Thyroid gland (tissue), 4 donors: Measurements from ENCODE around the gene WNK2. TPM values are rescaled to one million over a fixed set of nuclear protein-coding genes. Genes with fewer than 3 reads are reported as not detected.
"Not testable (repeated sequence)": the region's sequence is repeated elsewhere in the genome, so short reads cannot be mapped to it uniquely, and the experiment has no call there.

Source experiments
- DNase-seq, 2 donors: peaks; one replicate each; pipeline ENCODE4 v3.0.0-alpha.2; 2019
- H3K27ac ChIP-seq, 3 donors: fragments of 200-600 bp; sonication (generic); 1 replicate in 2 of 3; 2 replicates in 1 of 3; pipeline ENCODE4 v1.5.1; 2016 to 2019; ENCODE audit warnings: mild to moderate bottlenecking in 1 of 3, moderate library complexity in 1 of 3
- H3K27me3 ChIP-seq: fragments of 200-600 bp; sonication (generic); one replicate; pipeline ENCODE4 v1.5.1; 2019
- H3K36me3 ChIP-seq, 2 donors: fragments of 200-600 bp; sonication (generic); one replicate each; pipeline ENCODE4 v1.5.1; 2016 to 2019
- H3K4me1 ChIP-seq, 2 donors: fragments of 200-600 bp; sonication (generic); one replicate each; pipeline ENCODE4 v1.5.1; 2017 to 2019
- H3K4me3 ChIP-seq, 3 donors: fragments of 200-600 bp; sonication (generic); replicated peaks in 1 of 3; 1 replicate in 2 of 3; 2 replicates in 1 of 3; pipeline ENCODE4 v1.5.1; 2016; ENCODE audit warnings: mild to moderate bottlenecking in 1 of 3
- H3K9me3 ChIP-seq: fragments of 200-600 bp; sonication (generic); one replicate; pipeline ENCODE4 v1.5.1; 2017
- CTCF ChIP-seq, 6 experiments: fragments of 200-600 bp in 3 of 6; fragments of 450-650 bp in 3 of 6; sonication (generic) in 3 of 6; IDR thresholded peaks; one replicate each; pipeline ENCODE4 v1.5.1; 2016 to 2019; ENCODE audit warnings: antibody characterized with exemption in 6 of 6, mild to moderate bottlenecking in 2 of 6, inconsistent platforms in 1 of 6, moderate library complexity in 1 of 6
- POLR2A ChIP-seq, 2 donors: fragments of 450-650 bp; IDR thresholded peaks; one replicate each; pipeline ENCODE4 v1.6.1; 2017; ENCODE audit warnings: antibody characterized with exemption in 2 of 2, mild to moderate bottlenecking in 2 of 2, moderate library complexity in 1 of 2
- WGBS, 2 donors: methylation state at CpG; one replicate each; pipeline ENCODE4 v1.1.5; 2017; 5-methylcytosine and 5-hydroxymethylcytosine counted together
- intact Hi-C: fragments of 100-400 bp; cut with DNase I; formaldehyde crosslinking; loops from one replicate; pipeline ENCODE4 v1.15.1; 2023
- total RNA-seq, 4 donors: library from RNA; depleted of rRNA; stranded (reverse); fragments of >200 nt; gene quantifications; one replicate each; pipeline ENCODE4 v1.2.3, GENCODE V29; 2016

WNK2 gene
- total RNA-seq, 4 donors from 2014 or later: 0.94 to 8.5 (median 8.1) TPM

GRCh38 chr9:93365427-93366118, 181.6 kb downstream of the WNK2 start:
- Histone ChIP-seq H3K36me3 (no peaks in the 10 kb centered on the region), H3K4me1 (no peaks in the 10 kb centered on the region), H3K27ac (no peak overlapping the region), H3K9me3 (no peaks in the 10 kb centered on the region), H3K4me3 (no peak overlapping the region), H3K27me3 (no peaks in the 10 kb centered on the region)
- no peak for TF ChIP-seq CTCF (IDR thresholded peaks at IDR 0.05)
- no peak for TF ChIP-seq POLR2A (IDR thresholded peaks at IDR 0.05)
- 82 to 83% methylated on average over 11 to 12 of the region's 12 CpGs for WGBS, 2 donors
- intact Hi-C loops: no loop called here
- no peak for DNase-seq

DNA sequence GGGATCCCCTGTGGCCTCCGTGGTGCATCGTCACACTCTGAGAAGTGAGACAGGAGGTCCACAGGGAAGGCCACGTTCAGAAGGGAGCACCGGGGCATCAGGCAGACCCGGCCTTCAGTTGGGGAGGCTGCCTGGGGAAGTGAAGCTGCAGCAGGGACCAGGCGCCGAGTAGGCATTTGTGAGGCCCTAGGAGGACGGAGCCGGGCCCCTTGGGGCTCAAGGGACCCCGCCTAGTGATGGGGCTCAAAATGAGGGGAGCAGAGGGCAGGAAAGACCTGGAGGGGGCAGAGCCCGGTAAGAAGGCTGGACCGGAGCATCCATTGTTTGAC, 182.1 kb downstream of the WNK2 start:
- Histone ChIP-seq H3K36me3 (no peaks in the 10 kb centered on the region), H3K9me3 (no peaks in the 10 kb centered on the region), H3K4me1 (no peaks in the 10 kb centered on the region), H3K27ac (no peak overlapping the region), H3K27me3 (no peaks in the 10 kb centered on the region), H3K4me3 (no peak overlapping the region)
- TF ChIP-seq POLR2A (IDR thresholded peaks at IDR 0.05) (no peak), CTCF (IDR thresholded peaks at IDR 0.05) (no peak)
- 83 to 87% methylated on average over 11 to 12 of the region's 12 CpGs for WGBS, 2 donors
- intact Hi-C loops: no loop called here
- no peak for DNase-seq

DNA sequence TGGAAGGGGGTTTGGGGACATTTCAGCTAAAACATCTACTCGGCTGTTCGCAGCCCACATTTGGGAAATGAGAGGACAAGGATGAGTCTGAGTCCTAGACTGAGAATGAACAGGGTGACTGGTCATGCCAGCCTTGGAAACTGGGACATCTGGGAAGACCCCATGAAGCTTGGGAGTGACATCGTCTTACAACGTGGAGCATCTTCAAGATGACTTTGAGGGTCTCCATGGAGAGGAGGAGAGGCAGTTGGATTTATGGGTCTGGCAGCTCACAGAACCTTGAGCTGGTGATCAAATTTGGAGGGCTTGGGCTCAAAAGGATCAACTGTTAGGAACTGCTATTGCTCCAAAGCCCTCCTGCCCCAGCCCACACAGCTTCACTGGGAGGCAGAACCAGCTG, 182.5 kb downstream of the WNK2 start:
- H3K4me1 ChIP-seq, H3K4me3 ChIP-seq, H3K27ac ChIP-seq, intact Hi-C loops, H3K36me3 ChIP-seq, H3K27me3 ChIP-seq, DNase-seq, H3K9me3 ChIP-seq: not testable (repeated sequence)
- 96 to 99% methylated on average over 4 of the region's 4 CpGs for WGBS, 2 donors

DNA sequence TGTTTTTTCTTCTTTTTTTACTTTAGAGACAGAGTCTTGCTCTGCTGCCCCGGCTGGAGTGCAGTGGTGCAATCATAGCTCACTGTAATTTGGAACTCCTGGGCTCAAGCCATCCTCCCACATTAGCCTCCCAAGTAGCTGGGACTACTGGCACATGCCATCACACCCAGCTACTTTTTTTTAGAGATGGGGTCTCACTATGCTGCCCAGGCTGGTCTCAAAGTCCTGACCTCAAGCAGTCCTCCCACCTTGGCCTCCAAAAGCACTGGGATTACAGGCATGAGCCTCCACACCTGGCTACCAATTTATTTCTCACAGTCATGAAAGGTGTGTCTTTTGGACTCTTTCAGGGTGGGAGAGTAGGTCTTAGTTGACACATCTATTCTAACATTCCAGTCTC, 184.5 kb downstream of the WNK2 start:
- Histone ChIP-seq H3K27ac (no peak overlapping the region), H3K36me3 (no peaks in the 10 kb centered on the region), H3K9me3 (no peaks in the 10 kb centered on the region), H3K4me1 (no peaks in the 10 kb centered on the region), H3K4me3 (no peak overlapping the region), H3K27me3 (no peaks in the 10 kb centered on the region)
- no peak for DNase-seq
- 86 to 91% methylated on average over 1 of the region's 1 CpG for WGBS, 2 donors
- intact Hi-C loops: no loop called here
- TF ChIP-seq CTCF (IDR thresholded peaks at IDR 0.05): no peak
- no peak for TF ChIP-seq POLR2A (IDR thresholded peaks at IDR 0.05)

- no peaks in the 10 kb centered on the region for H3K9me3 ChIP-seq
Measured at GRCh38 chr9:93369686-93370085, 185.7 kb downstream of the WNK2 start.

More at GRCh38 chr9:93369686-93370085, 185.7 kb downstream of the WNK2 start:
- Histone ChIP-seq H3K27ac (no peak overlapping the region), H3K4me1 (no peaks in the 10 kb centered on the region), H3K27me3 (no peaks in the 10 kb centered on the region), H3K36me3 (no peaks in the 10 kb centered on the region), H3K4me3 (no peak overlapping the region)
- 90 to 91% methylated on average over 1 of the region's 1 CpG for WGBS, 2 donors
- intact Hi-C loops: no loop called here
- DNase-seq: no peak
- TF ChIP-seq CTCF (IDR thresholded peaks at IDR 0.05) (no peak), POLR2A (IDR thresholded peaks at IDR 0.05) (no peak)

Other genes with a start within 250 kb of the WNK2 start
- 1 to 10 TPM; 5.2 to 6.6 (median 5.6) TPM for gene FGD3, start 236.6 kb upstream of the WNK2 start, total RNA-seq
- 10 to 100 TPM in 1 of 4 donors, 1 to 10 TPM in 3; 3.6 to 12.6 (median 5.5) TPM for gene SUSD3, start 125.4 kb upstream of the WNK2 start, total RNA-seq
- 10 to 100 TPM; 37.0 to 61.8 (median 49.1) TPM for gene CARD19, start 87.9 kb upstream of the WNK2 start, total RNA-seq
- gene NINJ1, start 49.9 kb upstream of the WNK2 start, total RNA-seq: 100 to 1,000 TPM in 2 of 4 donors, 10 to 100 TPM in 2; 82.9 to 168 (median 121) TPM